Measurements from ENCODE around the gene DPY19L3.
"Not testable (repeated sequence)": the region's sequence is repeated elsewhere in the genome, so short reads cannot be mapped to it uniquely, and the experiment has no call there.

Gene DPY19L3

DNA sequence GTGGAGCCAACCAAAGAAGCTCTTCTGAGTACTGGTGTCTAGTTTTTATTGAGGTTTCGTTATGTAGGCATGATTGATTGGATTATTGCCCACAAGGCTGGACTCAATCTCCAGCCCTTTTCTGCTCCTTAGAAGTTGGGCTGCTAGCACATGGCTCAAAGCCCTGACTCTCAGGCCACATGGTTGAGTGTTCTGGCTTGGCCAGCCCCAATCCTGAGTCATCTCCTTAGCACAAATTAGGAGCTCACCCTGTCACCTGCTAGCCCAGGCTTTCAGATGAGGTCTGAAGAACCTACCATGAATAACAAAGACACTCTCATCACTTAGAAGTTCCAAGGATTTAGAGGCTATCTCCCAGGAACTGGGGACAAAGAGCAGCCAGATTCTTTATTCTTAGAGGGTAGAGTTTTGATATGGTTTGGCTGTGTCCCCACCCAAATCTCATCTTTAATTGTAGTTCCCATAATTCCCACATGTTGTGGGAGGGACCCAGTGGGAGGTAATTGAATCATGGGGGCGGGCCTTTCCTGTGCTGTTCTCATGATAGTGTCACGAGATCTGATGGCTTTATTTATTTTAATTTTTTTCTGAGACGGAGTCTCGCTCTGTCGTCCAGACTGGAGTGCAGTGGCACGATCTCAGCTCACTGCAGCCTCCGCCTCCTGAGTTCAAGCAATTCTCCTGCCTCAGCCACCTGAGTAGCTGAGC is 11.3 kb downstream of the DPY19L3 start:
- WGBS, result 96% methylated on average over 8 of the region's 8 CpGs
- H3K36me3 ChIP-seq (ENCODE audit: insufficient read depth, low read length), result peaks cover 81% of the 10 kb centered on the region
- no peaks in the 10 kb centered on the region for H3K9me3 ChIP-seq (ENCODE audit: insufficient read depth, low read depth, low read length)
- no peaks in the 10 kb centered on the region for H3K4me1 ChIP-seq (ENCODE audit: insufficient read depth, low read length)
- H3K4me3 ChIP-seq (ENCODE audit: low read length), result no peak overlapping the region
- no peak overlapping the region for H3K27ac ChIP-seq (ENCODE audit: low read depth, low read length)
- no peaks in the 10 kb centered on the region for H3K27me3 ChIP-seq (ENCODE audit: insufficient read depth, low read length)
- no peak overlapping the region for H3K9ac ChIP-seq (ENCODE audit: low read depth, low read length)

DNA sequence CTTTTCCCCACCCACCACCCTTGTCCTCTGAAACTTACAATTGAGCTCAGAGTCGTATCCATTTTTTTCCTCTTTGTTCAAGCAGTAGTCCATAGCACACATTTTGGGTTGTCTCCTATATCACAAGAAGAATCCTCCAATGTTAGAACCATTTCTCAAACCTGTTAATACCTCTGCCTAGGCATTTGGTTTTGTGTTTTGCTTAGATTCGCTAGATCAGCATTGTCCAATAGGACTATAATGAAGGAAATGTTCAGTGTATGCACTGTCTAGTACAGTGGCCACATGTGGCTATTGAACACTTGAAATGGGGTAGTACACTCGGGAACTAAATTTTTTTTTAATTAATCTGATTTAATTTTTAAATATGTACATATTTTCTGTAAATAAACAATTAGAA is 12.6 kb downstream of the DPY19L3 start:
- no peak overlapping the region for H3K9ac ChIP-seq (ENCODE audit: low read depth, low read length)
- H3K9me3 ChIP-seq (ENCODE audit: insufficient read depth, low read depth, low read length), result no peaks in the 10 kb centered on the region
- no peaks in the 10 kb centered on the region for H3K4me1 ChIP-seq (ENCODE audit: insufficient read depth, low read length)
- peaks cover 78% of the 10 kb centered on the region for H3K36me3 ChIP-seq (ENCODE audit: insufficient read depth, low read length)
- 95% methylated on average over 2 of the region's 3 CpGs for WGBS
- H3K27me3 ChIP-seq (ENCODE audit: insufficient read depth, low read length), result no peaks in the 10 kb centered on the region
- H3K27ac ChIP-seq (ENCODE audit: low read depth, low read length), result no peak overlapping the region
- no peak overlapping the region for H3K4me3 ChIP-seq (ENCODE audit: low read length)

DNA sequence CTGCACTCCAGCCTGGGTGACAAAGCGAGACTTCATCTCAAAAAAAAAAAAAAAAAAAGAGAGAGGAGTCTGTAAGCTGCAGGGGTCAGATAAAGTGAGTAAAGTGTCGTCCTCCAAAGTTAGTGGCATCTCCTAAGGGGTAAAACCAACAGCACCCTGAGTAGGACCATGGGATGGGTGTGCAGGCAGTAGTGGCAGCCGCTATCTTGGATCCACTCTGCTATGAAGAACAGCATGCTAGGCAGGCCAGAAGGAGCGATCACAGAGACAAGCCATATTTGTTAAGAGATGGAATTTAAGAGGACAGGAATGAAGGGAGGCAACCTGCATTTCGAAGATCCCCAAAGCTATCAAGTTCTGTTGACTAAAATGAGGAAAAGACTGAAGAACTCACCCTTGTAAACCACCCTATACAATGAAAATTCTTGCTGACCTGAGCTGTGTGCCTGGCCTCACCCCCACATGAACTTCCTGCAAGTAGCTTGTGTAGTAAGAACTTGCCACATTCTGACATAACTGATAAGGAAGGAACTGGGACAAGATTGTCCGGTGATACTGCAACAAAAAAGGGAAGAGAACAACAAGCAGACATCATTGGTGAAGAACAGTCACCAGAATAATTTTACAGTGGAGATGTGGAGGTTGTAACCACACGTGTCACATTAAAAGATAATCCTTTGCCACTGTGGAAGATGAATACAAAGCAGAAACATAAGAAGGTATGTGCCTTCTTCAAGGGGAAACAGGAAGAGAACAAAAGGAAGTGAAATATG is 16.2 kb downstream of the DPY19L3 start:
- no peak overlapping the region for H3K9ac ChIP-seq (ENCODE audit: low read depth, low read length)
- H3K36me3 ChIP-seq (ENCODE audit: insufficient read depth, low read length), result peaks cover 52% of the 10 kb centered on the region
- no peaks in the 10 kb centered on the region for H3K4me1 ChIP-seq (ENCODE audit: insufficient read depth, low read length)
- H3K27ac ChIP-seq (ENCODE audit: low read depth, low read length), result no peak overlapping the region
- H3K9me3 ChIP-seq (ENCODE audit: insufficient read depth, low read depth, low read length), result no peaks in the 10 kb centered on the region
- 83% methylated on average over 7 of the region's 7 CpGs for WGBS
- H3K4me3 ChIP-seq (ENCODE audit: low read length), result no peak overlapping the region
- H3K27me3 ChIP-seq (ENCODE audit: insufficient read depth, low read length), result no peaks in the 10 kb centered on the region

DNA sequence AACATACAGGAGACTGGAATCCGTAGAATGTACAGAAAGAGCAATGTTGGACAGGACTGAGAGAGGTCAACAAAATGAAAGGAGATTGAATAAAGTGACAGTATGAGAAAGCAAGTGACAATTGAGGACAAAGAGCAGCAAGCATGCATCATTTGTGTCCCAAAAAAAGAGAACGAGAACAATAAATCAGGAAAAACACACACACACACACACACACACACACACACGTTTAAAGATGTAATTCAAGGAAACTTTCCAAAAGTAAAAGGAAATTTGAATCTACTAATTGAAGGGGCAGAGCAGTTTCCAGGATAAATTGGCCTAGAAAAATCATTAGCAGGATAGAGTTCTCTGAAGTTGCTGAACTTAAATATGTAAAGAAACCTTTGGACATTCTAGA is 16.9 kb downstream of the DPY19L3 start:
- Histone ChIP-seq H3K36me3 (ENCODE audit: insufficient read depth, low read length) (peaks cover 54% of the 10 kb centered on the region), H3K9me3 (ENCODE audit: insufficient read depth, low read depth, low read length) (no peaks in the 10 kb centered on the region), H3K4me1 (ENCODE audit: insufficient read depth, low read length) (no peaks in the 10 kb centered on the region), H3K27me3 (ENCODE audit: insufficient read depth, low read length) (no peaks in the 10 kb centered on the region), H3K9ac (ENCODE audit: low read depth, low read length) (no peak overlapping the region), H3K4me3 (ENCODE audit: low read length) (no peak overlapping the region), H3K27ac (ENCODE audit: low read depth, low read length) (no peak overlapping the region)
- WGBS, result 98% methylated on average over 3 of the region's 3 CpGs

DNA sequence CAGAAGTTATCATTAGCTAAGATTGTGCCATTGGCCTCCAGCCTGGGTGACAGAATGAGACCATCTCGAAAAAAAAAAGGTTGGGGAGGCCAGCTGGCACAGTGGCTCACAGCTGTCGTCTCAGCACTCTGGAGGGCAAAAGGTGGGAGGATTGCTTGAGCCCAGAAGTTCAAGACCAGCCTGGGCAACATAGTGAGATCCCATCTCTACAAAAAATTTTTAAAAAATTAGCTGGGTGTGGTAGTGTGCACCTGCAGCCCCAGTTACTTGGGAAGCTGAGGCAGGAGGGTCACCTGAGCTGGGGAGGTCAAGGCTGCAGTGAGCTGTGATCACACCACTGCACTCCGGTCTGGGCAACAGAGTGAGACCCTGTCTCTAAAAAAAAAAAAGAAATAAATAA is 18.4 kb downstream of the DPY19L3 start:
- H3K9me3 ChIP-seq (ENCODE audit: insufficient read depth, low read depth, low read length); H3K4me1 ChIP-seq (ENCODE audit: insufficient read depth, low read length); H3K4me3 ChIP-seq (ENCODE audit: low read length); H3K27ac ChIP-seq (ENCODE audit: low read depth, low read length); H3K27me3 ChIP-seq (ENCODE audit: insufficient read depth, low read length); H3K9ac ChIP-seq (ENCODE audit: low read depth, low read length): not testable (repeated sequence)
- WGBS, result 97% methylated on average over 2 of the region's 3 CpGs
- H3K36me3 ChIP-seq (ENCODE audit: insufficient read depth, low read length), result peaks cover 50% of the 10 kb centered on the region

DNA sequence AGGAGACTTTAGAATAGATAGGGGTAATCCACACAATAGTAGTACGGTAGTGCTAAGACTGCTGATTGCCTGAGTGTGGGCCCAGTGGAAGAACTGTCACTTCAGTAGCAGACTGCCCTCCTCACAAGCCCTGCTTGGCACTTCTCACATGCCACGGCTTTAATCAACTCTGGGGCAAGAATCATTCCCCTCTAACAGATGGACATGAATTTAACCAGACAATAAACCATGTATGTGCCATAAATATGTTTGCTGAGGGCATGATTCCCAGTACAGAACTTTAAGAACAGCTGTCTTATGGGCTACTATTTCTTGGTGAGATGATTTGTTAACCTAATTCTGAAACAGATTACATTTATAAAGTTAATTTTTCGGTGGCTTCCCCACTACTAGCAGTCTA is 22.0 kb downstream of the DPY19L3 start:
- H3K36me3 ChIP-seq (ENCODE audit: insufficient read depth, low read length), result peaks cover 41% of the 10 kb centered on the region
- H3K9ac ChIP-seq (ENCODE audit: low read depth, low read length), result no peak overlapping the region
- H3K4me3 ChIP-seq (ENCODE audit: low read length), result no peak overlapping the region
- H3K27ac ChIP-seq (ENCODE audit: low read depth, low read length), result no peak overlapping the region
- 92% methylated on average over 2 of the region's 3 CpGs for WGBS
- H3K4me1 ChIP-seq (ENCODE audit: insufficient read depth, low read length), result no peaks in the 10 kb centered on the region
- no peaks in the 10 kb centered on the region for H3K9me3 ChIP-seq (ENCODE audit: insufficient read depth, low read depth, low read length)
- no peaks in the 10 kb centered on the region for H3K27me3 ChIP-seq (ENCODE audit: insufficient read depth, low read length)

DNA sequence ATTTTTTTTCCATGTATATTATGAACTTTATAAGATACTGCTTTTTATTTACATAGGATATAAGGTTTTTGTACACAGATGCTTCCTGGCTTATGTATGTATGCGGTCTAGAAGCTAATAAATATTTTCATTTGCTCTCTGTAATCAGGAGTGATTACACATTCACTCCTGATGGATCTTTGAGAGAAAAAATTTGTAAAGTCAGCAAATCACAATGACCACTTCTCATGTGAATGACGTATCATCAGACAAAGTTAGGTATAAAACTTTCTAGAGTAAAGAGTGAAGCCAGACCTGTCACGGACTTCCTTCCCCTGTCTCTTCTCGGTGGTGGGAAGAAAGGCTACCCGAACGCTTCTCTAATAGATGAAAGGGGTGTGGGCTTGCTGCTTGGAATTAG is 31.1 kb downstream of the DPY19L3 start:
- WGBS, result 91% methylated on average over 6 of the region's 6 CpGs
- peaks cover 91% of the 10 kb centered on the region for H3K36me3 ChIP-seq (ENCODE audit: insufficient read depth, low read length)

DNA sequence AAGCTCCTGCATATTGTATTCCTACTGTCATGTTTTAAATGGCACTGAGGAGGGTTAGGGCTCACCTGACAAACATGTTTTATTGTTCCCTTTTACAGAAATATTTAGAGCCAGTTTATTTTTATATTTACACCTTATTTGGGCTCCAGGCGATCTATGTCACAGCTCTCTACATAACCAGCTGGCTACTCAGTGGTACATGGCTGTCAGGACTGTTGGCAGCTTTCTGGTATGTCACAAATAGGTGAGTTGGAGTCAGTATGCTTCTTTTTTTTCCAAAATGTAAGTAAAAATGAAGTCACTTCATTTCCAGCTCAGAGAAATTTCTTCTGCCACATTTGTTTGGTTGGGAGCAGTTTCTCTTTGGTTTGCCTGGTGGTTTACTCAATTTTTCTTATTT is 31.5 kb downstream of the DPY19L3 start:
- Histone ChIP-seq H3K36me3 (ENCODE audit: insufficient read depth, low read length) (peaks cover 91% of the 10 kb centered on the region), H3K27me3 (ENCODE audit: insufficient read depth, low read length) (no peaks in the 10 kb centered on the region), H3K9me3 (ENCODE audit: insufficient read depth, low read depth, low read length) (no peaks in the 10 kb centered on the region), H3K9ac (ENCODE audit: low read depth, low read length) (no peak overlapping the region), H3K27ac (ENCODE audit: low read depth, low read length) (no peak overlapping the region), H3K4me1 (ENCODE audit: insufficient read depth, low read length) (no peaks in the 10 kb centered on the region), H3K4me3 (ENCODE audit: low read length) (no peak overlapping the region)
- WGBS, result 100% methylated on average over 1 of the region's 1 CpG

More for the DNA sequence above, 31.1 kb downstream of the DPY19L3 start:
- Histone ChIP-seq H3K9me3 (ENCODE audit: insufficient read depth, low read depth, low read length) (no peaks in the 10 kb centered on the region), H3K4me3 (ENCODE audit: low read length) (no peak overlapping the region), H3K27ac (ENCODE audit: low read depth, low read length) (no peak overlapping the region), H3K4me1 (ENCODE audit: insufficient read depth, low read length) (no peaks in the 10 kb centered on the region), H3K27me3 (ENCODE audit: insufficient read depth, low read length) (no peaks in the 10 kb centered on the region), H3K9ac (ENCODE audit: low read depth, low read length) (no peak overlapping the region)

DNA sequence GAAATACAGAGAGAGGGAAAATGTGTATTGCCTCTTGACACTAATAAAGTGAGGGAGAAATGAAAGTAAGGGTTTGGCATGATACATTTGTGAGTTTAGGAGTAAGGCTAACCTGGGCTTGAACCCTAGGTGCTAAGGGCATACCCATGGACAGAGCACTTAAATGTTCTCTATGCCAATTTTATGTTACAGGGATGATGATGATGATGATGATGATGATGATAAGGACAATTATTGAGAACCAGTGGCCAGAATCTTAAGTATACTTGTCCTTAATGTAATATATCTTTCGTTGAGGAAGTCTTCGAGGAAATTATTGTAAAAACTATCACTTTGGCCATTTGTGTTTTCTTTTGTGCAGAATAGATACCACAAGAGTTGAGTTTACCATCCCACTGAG is 33.2 kb downstream of the DPY19L3 start:
- Histone ChIP-seq H3K36me3 (ENCODE audit: insufficient read depth, low read length) (peaks cover 92% of the 10 kb centered on the region), H3K9me3 (ENCODE audit: insufficient read depth, low read depth, low read length) (no peaks in the 10 kb centered on the region), H3K4me3 (ENCODE audit: low read length) (no peak overlapping the region), H3K4me1 (ENCODE audit: insufficient read depth, low read length) (no peaks in the 10 kb centered on the region), H3K9ac (ENCODE audit: low read depth, low read length) (no peak overlapping the region), H3K27me3 (ENCODE audit: insufficient read depth, low read length) (no peaks in the 10 kb centered on the region), H3K27ac (ENCODE audit: low read depth, low read length) (no peak overlapping the region)
- WGBS, result 94% methylated on average over 2 of the region's 2 CpGs

DNA sequence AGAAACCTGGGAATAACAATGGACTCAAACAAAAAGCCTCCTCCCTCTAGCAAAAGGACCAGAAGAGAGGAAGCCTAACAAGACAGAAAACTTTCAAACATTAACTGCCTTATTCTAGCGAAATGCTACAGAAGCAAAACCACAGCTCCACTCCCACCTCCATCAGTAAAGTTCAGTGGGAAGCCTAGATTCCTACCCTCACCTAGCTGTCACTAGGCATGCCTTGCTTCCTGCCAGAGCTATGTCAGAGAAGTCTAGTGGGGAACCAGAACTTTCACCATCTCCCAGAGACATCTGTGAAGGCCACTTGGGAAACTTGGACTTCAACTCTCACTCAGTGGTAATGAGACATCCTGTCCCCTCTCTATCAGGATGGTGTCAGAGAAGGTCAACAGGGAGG is 37.1 kb downstream of the DPY19L3 start:
- whole genome bisulfite sequencing, result 87% methylated on average over 1 of the region's 1 CpG
- Histone ChIP-seq H3K4me1 (ENCODE audit: insufficient read depth, low read length) (no peaks in the 10 kb centered on the region), H3K9ac (ENCODE audit: low read depth, low read length) (no peak overlapping the region), H3K27me3 (ENCODE audit: insufficient read depth, low read length) (no peaks in the 10 kb centered on the region), H3K4me3 (ENCODE audit: low read length) (no peak overlapping the region), H3K9me3 (ENCODE audit: insufficient read depth, low read depth, low read length) (no peaks in the 10 kb centered on the region), H3K36me3 (ENCODE audit: insufficient read depth, low read length) (peaks cover 79% of the 10 kb centered on the region), H3K27ac (ENCODE audit: low read depth, low read length) (no peak overlapping the region)

DNA sequence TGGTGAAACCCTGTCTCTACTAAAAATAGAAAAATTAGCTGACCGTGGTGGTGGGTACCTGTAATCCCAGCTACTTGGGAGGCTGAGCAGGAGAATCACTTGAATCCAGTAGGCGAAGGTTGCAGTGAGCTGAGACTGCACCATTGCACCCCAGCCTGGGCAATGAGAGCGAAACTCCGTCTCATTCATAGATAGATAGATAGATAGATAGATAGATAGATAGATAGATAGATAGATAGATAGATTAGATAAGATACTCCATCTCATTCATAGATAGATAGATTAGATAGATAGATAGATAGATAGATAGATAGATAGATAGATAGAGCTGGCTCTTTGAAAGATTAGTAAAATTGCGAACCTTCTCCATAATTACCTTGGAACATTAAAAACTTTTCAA is 42.0 kb downstream of the DPY19L3 start:
- H3K9ac ChIP-seq (ENCODE audit: low read depth, low read length); H3K4me3 ChIP-seq (ENCODE audit: low read length); H3K4me1 ChIP-seq (ENCODE audit: insufficient read depth, low read length); H3K27ac ChIP-seq (ENCODE audit: low read depth, low read length); H3K27me3 ChIP-seq (ENCODE audit: insufficient read depth, low read length); H3K9me3 ChIP-seq (ENCODE audit: insufficient read depth, low read depth, low read length): not testable (repeated sequence)
- 91% methylated on average over 3 of the region's 5 CpGs for WGBS
- H3K36me3 ChIP-seq (ENCODE audit: insufficient read depth, low read length), result peaks cover 74% of the 10 kb centered on the region

All from HUES64 (cell line).